NB4 (cell line): Measurements from ENCODE around the gene GBX2.

Source experiments
- DNase-seq: peaks from one replicate; pipeline ENCODE4 v3.0.0; 2010; ENCODE audit warnings: low read depth
- H3K4me3 ChIP-seq: one replicate; pipeline ENCODE4 v1.5.1; 2011; ENCODE audit warnings: mild to moderate bottlenecking, low read depth, low read length, moderate library complexity
- MYC ChIP-seq: IDR thresholded peaks from 2 replicates; pipeline ENCODE4 v1.6.1; 2011; ENCODE audit warnings: low read depth, low read length
- POLR2A ChIP-seq: IDR thresholded peaks from 2 replicates; pipeline ENCODE4 v1.6.1; 2011; ENCODE audit warnings: mild to moderate bottlenecking; ENCODE audit not compliant: insufficient read length; ENCODE audit errors: extremely low read depth
- TF ChIP-seq, protein P1 (sequence below): IDR thresholded peaks from one replicate; pipeline ENCODE4 v1.5.1; 2012; ENCODE audit warnings: low read depth, low read length
- TF ChIP-seq, protein P2 (sequence below): IDR thresholded peaks from 2 replicates; pipeline ENCODE4 v1.6.1; 2011; ENCODE audit warnings: low read depth, low read length

Gene GBX2

DNA sequence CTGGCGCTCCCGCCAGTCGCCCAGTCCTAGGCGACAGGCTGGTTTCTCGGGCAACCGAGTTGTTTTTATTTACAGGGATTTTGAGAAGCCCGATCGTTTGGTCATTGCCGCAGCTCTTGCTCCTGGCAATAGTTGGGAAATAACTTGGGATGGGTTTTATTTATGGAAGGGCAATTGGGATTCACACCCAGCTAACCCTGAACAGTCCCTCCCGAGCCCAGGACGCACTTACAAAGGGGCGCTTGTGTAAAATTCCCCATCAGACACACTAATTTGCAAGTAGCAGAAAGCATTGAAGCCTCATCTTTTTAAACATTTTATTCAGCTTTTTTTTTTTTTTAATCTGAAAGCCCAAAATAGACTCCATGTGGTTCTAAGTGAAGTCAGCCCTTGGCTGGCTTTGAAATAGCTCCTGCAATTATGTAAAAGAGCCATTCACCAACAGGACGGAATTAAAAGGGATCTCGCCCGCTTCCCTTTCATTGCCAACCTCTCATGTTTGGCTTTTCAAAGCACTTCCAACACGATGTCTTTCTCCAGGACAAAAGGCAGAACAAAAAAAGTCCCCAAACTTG is 3.6 kb upstream of the GBX2 start:
- no peak for DNase-seq
- H3K4me3 ChIP-seq: no peak overlapping the region
- TF ChIP-seq, protein P1, sequence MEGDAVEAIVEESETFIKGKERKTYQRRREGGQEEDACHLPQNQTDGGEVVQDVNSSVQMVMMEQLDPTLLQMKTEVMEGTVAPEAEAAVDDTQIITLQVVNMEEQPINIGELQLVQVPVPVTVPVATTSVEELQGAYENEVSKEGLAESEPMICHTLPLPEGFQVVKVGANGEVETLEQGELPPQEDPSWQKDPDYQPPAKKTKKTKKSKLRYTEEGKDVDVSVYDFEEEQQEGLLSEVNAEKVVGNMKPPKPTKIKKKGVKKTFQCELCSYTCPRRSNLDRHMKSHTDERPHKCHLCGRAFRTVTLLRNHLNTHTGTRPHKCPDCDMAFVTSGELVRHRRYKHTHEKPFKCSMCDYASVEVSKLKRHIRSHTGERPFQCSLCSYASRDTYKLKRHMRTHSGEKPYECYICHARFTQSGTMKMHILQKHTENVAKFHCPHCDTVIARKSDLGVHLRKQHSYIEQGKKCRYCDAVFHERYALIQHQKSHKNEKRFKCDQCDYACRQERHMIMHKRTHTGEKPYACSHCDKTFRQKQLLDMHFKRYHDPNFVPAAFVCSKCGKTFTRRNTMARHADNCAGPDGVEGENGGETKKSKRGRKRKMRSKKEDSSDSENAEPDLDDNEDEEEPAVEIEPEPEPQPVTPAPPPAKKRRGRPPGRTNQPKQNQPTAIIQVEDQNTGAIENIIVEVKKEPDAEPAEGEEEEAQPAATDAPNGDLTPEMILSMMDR: no peak

DNA sequence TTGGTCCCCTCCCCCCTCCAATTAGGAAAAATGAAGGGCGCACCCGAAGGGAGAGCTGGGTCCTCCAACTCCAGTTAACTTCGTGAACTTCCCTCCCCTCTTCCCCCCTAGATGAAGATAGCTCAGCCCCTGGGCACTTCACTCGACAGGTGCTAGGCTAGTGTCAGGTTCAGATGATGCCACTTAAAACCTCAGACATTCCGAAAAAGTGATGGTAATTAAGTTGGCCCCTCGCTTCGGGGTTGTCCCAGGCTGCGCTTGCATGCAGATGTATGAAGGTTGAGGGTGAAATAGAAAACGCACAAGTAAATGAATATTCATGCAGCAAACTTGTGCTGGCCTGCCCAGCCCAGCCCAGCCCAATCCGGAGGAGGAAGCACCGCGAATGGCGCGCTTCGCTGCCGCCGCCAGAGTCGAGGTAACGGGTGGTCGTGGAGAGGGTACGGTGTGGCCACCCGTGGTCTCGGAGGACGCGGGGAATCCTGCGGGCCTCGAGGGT is 3.0 kb upstream of the GBX2 start:
- no peak for TF ChIP-seq POLR2A
- TF ChIP-seq MYC: no peak
- TF ChIP-seq, protein P2, sequence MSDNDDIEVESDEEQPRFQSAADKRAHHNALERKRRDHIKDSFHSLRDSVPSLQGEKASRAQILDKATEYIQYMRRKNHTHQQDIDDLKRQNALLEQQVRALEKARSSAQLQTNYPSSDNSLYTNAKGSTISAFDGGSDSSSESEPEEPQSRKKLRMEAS: no peak
- TF ChIP-seq, protein P1: no peak
- no peak overlapping the region for H3K4me3 ChIP-seq
- DNase-seq: no peak

DNA sequence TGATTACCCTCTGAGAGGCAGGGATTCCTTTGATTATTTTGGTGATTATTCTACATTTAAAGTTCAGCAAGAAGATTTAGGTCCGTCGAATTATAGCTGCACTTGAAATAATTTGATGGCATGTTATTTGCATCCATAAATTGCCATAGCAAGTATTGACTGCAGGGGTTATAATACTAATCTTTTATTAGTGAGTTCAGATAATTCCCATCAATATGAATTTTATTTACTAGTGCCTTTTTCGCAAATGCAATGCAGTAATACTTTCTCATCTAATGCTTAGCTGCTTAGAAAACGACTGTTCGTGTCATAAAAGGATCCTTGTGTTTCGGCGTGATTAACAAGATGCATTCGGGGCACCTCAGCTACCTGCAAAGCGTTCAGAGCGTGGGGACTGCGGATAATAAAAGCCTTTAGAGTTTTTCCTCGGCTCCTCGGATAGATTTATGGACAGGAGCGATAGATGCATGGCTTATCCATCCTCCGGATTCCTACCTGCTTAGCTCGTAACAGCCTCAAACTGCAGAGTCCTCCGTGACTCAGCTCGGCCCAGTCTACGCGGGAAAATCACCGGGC is 2.5 kb upstream of the GBX2 start:
- no peak for DNase-seq
- no peak overlapping the region for H3K4me3 ChIP-seq
- TF ChIP-seq, protein P2: no peak
- TF ChIP-seq POLR2A (no peak), MYC (no peak)
- TF ChIP-seq, protein P1: no peak

DNA sequence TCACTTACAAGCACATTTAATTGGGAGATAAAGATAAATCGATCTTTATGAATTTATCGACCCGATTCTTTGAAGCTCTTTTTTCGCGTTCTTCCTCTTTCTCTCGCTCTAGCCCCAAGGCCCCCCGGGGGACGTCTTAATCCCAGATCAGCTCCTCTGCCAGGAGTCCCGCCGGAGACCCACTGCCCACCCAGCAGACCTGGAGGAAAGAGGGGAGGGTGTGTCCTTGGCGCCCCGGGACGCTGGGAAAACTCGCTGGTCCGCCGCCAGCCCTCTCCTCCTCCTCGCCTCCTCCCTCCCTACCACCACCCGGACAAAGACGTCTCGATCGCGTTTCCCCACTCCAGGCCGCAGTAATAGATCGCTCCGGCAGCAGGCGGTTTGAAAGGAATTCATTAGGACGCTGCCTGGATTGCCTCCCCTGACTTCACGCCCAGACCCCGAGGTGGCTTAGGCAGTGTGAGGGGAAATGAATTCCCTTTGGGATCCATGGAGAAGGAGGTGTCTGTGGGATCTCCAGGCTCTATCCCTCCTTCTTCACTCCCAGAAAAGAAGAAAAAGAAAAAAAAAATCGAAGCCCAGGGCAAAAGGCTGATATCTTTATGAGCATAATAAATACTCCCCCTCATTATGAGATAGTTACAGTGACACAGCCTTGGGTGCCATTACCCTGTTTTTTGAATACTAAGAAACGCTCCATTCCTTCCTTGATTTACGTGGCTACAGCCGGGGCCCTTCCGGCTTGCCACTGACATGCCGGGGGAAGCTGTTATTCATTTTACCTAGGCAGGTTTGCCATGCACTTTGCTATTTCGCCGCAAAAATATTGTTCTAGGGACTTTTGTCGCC is 1.8 kb upstream of the GBX2 start:
- no peak overlapping the region for H3K4me3 ChIP-seq
- TF ChIP-seq MYC (no peak), POLR2A (no peak)
- TF ChIP-seq, protein P2: no peak
- TF ChIP-seq, protein P1: no peak
- DNase-seq: no peak

DNA sequence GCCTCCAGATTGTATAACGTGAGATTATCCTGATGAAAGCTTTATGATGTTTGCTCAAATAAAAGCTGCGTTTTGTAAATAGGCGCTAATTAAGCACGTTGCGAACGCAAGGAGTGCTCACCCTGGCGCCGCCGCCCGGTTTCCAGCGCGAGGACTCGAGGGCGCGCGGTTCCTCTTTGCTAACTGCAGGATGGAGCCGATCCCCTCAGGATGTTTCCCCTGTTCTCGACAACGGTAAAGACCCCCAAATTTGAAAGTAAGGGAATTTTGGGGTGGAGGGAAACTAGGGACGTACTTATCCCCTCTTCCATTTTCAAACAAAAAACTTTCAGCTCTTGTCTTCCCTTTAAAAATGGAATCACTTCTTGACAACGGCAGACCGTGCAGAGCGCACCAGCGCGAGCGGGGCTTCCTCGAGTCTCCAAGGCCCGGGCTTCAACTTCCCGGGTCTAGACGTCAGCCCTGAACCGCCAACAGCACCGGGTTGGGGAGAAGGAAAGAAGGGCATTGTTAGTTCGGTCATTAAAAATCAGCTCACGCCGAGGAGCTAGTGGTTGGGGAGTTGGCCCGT is 1.1 kb upstream of the GBX2 start:
- H3K4me3 ChIP-seq: no peak overlapping the region
- no peak for DNase-seq
- TF ChIP-seq, protein P2: no peak
- TF ChIP-seq, protein P1: no peak
- TF ChIP-seq POLR2A (no peak), MYC (no peak)
